Keratinocyte (primary cell): ENCODE data around the gene AOPEP. TPM values are rescaled to one million over a fixed set of nuclear protein-coding genes. Genes with fewer than 3 reads are reported as not detected.

Experiments used
- DNase-seq: peaks from one replicate; pipeline ENCODE4 v3.0.0-alpha.2; 2011; ENCODE audit warnings: low read depth, missing footprints, low spot score
- FAIRE-seq: peaks from 2 replicates; lab custom pipeline; 2011; peaks lifted over from hg19 to GRCh38; lab: Jason Lieb, UNC
- H2AFZ ChIP-seq: 2 replicates; pipeline ENCODE4 v1.6.0; 2012; ENCODE audit warnings: low read length, control low read depth, inconsistent platforms; ENCODE audit not compliant: control insufficient read depth
- H3K27ac ChIP-seq: 2 replicates; pipeline ENCODE4 v1.5.1; 2011; ENCODE audit warnings: low read length; ENCODE audit not compliant: control insufficient read depth, insufficient read depth
- H3K27me3 ChIP-seq: 3 replicates; pipeline ENCODE4 v1.6.0; 2011; ENCODE audit warnings: low read length; ENCODE audit not compliant: control insufficient read depth, insufficient read depth; ENCODE audit errors: extremely low read depth
- H3K36me3 ChIP-seq, 2 experiments: 2 replicates in 1 of 2; 3 replicates in 1 of 2; pipeline ENCODE4 v1.5.1; 2011; ENCODE audit warnings: low read length in 2 of 2, mild to moderate bottlenecking in 1 of 2; ENCODE audit not compliant: control insufficient read depth in 2 of 2, insufficient read depth in 2 of 2; ENCODE audit errors: extremely low read depth in 1 of 2
- H3K4me1 ChIP-seq: 3 replicates; pipeline ENCODE4 v1.5.1; 2011; ENCODE audit warnings: low read length; ENCODE audit not compliant: control insufficient read depth, insufficient read depth; ENCODE audit errors: extremely low read depth
- H3K4me2 ChIP-seq: 3 replicates; pipeline ENCODE4 v1.6.0; 2011; ENCODE audit warnings: low read depth, low read length; ENCODE audit not compliant: control insufficient read depth, insufficient read depth; ENCODE audit errors: extremely low read depth
- H3K4me3 ChIP-seq, 3 experiments: fragments of 200-600 bp in 1 of 3; sonication (generic) in 1 of 3; 2 replicates in 2 of 3; 3 replicates in 1 of 3; pipeline ENCODE4 v1.5.1; 2011 to 2016; ENCODE audit warnings: low read length in 3 of 3, mild to moderate bottlenecking in 3 of 3, control low read depth in 2 of 3, inconsistent platforms in 1 of 3, low read depth in 1 of 3, mixed read lengths in 1 of 3, mixed run types in 1 of 3, moderate library complexity in 1 of 3; ENCODE audit not compliant: control insufficient read depth in 2 of 3, insufficient read depth in 2 of 3; ENCODE audit errors: extremely low read depth in 1 of 3
- H3K79me2 ChIP-seq: 2 replicates; pipeline ENCODE4 v1.6.0; 2012; ENCODE audit warnings: low read length; ENCODE audit not compliant: control insufficient read depth, insufficient read depth
- H3K9ac ChIP-seq: 3 replicates; pipeline ENCODE4 v1.6.0; 2011; ENCODE audit warnings: low read length; ENCODE audit not compliant: control insufficient read depth, insufficient read depth; ENCODE audit errors: extremely low read depth
- H3K9me1 ChIP-seq: 3 replicates; pipeline ENCODE4 v1.6.0; 2011; ENCODE audit warnings: low read length; ENCODE audit not compliant: control insufficient read depth, insufficient read depth; ENCODE audit errors: extremely low read depth
- H3K9me3 ChIP-seq: 2 replicates; pipeline ENCODE4 v1.5.1; 2012; ENCODE audit warnings: low read depth, low read length; ENCODE audit not compliant: control insufficient read depth
- H4K20me1 ChIP-seq: 3 replicates; pipeline ENCODE4 v1.6.0; 2011; ENCODE audit warnings: low read length; ENCODE audit not compliant: control insufficient read depth, insufficient read depth; ENCODE audit errors: extremely low read depth
- CTCF ChIP-seq, 3 experiments: IDR thresholded peaks in 1 of 3; conservative IDR thresholded peaks in 1 of 3; optimal IDR thresholded peaks in 1 of 3; 2 replicates in 2 of 3; 3 replicates in 1 of 3; pipeline versions ENCODE3 to v1.5.1; 2011; ENCODE audit warnings: low read length in 3 of 3, mild to moderate bottlenecking in 3 of 3, moderate library complexity in 2 of 3, control low read depth in 1 of 3, inconsistent platforms in 1 of 3; ENCODE audit not compliant: insufficient read depth in 2 of 3; ENCODE audit errors: extremely low read depth in 1 of 3
- EZH2 ChIP-seq: IDR thresholded peaks from one replicate; pipeline ENCODE4 v1.6.1; 2012; ENCODE audit warnings: inconsistent platforms, mild to moderate bottlenecking, low read length, moderate library complexity
- dilution Hi-C: fragments of 300-500 bp; cut with MboI; formaldehyde crosslinking; loops from one replicate; pipeline ENCODE4 v1.7.0; 2020; ENCODE audit warnings: low sequenced_read_pairs; ENCODE audit not compliant: extremely low pct_ligation_motif_present
- polyA plus RNA-seq, 5 experiments: library from polyadenylated mRNA; depleted of rRNA in 3 of 5; stranded (reverse) in 3 of 5; stranded (forward) in 1 of 5; unstranded in 1 of 5; fragments of >200 nt; gene quantifications; 1 replicate in 1 of 5; 2 replicates in 3 of 5; 3 replicates in 1 of 5; pipeline versions ENCODE4 v1.2.1 to v1.2.3, GENCODE V29; 2011 to 2012; ENCODE audit warnings: missing spikeins in 2 of 5, low read depth in 1 of 5, low replicate concordance in 1 of 5

AOPEP gene
- polyA plus RNA-seq, 1 donor (not counting 4 experiments of a cell fraction or from before 2014, with no cell fraction given) = 27.0 TPM

GRCh38 chr9:94812343-94812742 lies 85.8 kb downstream of the AOPEP start:
- no peak overlapping the region for H3K4me2 ChIP-seq
- no peak overlapping the region for H3K4me3 ChIP-seq
- H4K20me1 ChIP-seq = no peaks in the 10 kb centered on the region
- dilution Hi-C loops = no loop called here
- DNase-seq (no peak), FAIRE-seq (peak; percentile 87)
- no peaks in the 10 kb centered on the region for H3K27me3 ChIP-seq
- H3K36me3 ChIP-seq = peaks cover 2 to 3% of the 10 kb centered on the region in 2 experiments
- no peak overlapping the region for H3K9ac ChIP-seq
- no peak overlapping the region for H3K27ac ChIP-seq
- no peaks in the 10 kb centered on the region for H3K9me1 ChIP-seq
- no peaks in the 10 kb centered on the region for H3K9me3 ChIP-seq
- peaks cover 11% of the 10 kb centered on the region for H3K4me1 ChIP-seq
- no peak overlapping the region for H2AFZ ChIP-seq
- no peak for TF ChIP-seq CTCF (optimal IDR thresholded peaks at IDR 0.05 in 1 of 3, IDR thresholded peaks at IDR 0.05 in 1 of 3, conservative IDR thresholded peaks at IDR 0.05 in 1 of 3; ENCODE audit: extremely low read depth in 1 of 3, insufficient read depth in 2 of 3, low read length in 3 of 3)
- TF ChIP-seq EZH2 = no peak
- no peaks in the 10 kb centered on the region for H3K79me2 ChIP-seq

GRCh38 chr9:94813379-94813778 lies 86.9 kb downstream of the AOPEP start:
- Histone ChIP-seq H3K4me1 (peaks cover 21% of the 10 kb centered on the region), H3K79me2 (no peaks in the 10 kb centered on the region), H3K4me2 (no peak overlapping the region), H3K27ac (no peak overlapping the region), H3K9me1 (no peaks in the 10 kb centered on the region), H2AFZ (no peak overlapping the region), H3K9me3 (no peaks in the 10 kb centered on the region), H3K4me3 (no peak overlapping the region), H3K36me3 (peaks cover 0 to 3% of the 10 kb centered on the region in 2 experiments), H3K9ac (no peak overlapping the region), H4K20me1 (no peaks in the 10 kb centered on the region), H3K27me3 (no peaks in the 10 kb centered on the region)
- no peak for FAIRE-seq
- DNase-seq = no peak
- dilution Hi-C loops = no loop called here
- TF ChIP-seq CTCF (optimal IDR thresholded peaks at IDR 0.05 in 1 of 3, IDR thresholded peaks at IDR 0.05 in 1 of 3, conservative IDR thresholded peaks at IDR 0.05 in 1 of 3; ENCODE audit: extremely low read depth in 1 of 3, insufficient read depth in 2 of 3, low read length in 3 of 3) (no peak), EZH2 (no peak)
